Measurements from ENCODE around the gene PPP1R14C.

DNA sequence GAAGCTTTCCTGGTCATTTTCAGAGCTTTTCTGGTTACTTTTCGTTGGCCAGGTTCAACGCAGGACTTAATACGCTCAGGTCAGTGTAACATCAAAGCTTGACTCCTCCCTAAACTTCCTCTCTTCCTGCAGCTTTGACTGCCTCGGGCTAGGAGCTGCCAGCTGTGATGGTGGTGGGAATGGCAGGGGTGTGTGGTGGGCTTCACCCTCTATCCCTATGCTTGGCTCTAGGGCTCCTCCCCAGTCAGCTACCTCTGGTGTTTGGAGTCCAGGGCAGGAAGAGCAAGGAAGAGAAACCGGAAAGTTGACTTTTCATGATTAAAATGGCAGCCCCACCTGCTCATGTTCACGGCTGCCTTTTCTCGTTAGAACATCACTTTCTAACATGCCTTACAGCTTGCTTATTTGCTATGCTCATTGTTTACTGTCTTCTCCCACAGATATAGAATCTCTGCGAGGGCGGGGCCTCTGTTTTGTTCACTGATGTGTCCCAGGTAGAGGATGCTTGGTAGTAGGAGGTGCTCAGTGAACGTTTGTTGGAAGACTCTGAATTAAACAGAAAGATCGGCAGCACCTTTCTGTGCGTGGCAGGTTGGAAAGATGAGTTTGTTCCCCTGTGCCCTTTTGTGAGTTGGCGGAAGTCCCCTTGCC, 16.1 kb upstream of the PPP1R14C start:
- TF ChIP-seq, protein P1, sequence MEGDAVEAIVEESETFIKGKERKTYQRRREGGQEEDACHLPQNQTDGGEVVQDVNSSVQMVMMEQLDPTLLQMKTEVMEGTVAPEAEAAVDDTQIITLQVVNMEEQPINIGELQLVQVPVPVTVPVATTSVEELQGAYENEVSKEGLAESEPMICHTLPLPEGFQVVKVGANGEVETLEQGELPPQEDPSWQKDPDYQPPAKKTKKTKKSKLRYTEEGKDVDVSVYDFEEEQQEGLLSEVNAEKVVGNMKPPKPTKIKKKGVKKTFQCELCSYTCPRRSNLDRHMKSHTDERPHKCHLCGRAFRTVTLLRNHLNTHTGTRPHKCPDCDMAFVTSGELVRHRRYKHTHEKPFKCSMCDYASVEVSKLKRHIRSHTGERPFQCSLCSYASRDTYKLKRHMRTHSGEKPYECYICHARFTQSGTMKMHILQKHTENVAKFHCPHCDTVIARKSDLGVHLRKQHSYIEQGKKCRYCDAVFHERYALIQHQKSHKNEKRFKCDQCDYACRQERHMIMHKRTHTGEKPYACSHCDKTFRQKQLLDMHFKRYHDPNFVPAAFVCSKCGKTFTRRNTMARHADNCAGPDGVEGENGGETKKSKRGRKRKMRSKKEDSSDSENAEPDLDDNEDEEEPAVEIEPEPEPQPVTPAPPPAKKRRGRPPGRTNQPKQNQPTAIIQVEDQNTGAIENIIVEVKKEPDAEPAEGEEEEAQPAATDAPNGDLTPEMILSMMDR (IDR thresholded peaks at IDR 0.05; ENCODE audit: poor library complexity) = no peak
- TF ChIP-seq EZH2 (IDR thresholded peaks at IDR 0.05; ENCODE audit: borderline replicate concordance) = no peak
